Measurements from ENCODE around the gene VPS13C. TPM values are rescaled to one million over a fixed set of nuclear protein-coding genes. Genes with fewer than 3 reads are reported as not detected.

The VPS13C gene
- total RNA-seq, 1 donor from 2014 or later = 100 TPM

DNA sequence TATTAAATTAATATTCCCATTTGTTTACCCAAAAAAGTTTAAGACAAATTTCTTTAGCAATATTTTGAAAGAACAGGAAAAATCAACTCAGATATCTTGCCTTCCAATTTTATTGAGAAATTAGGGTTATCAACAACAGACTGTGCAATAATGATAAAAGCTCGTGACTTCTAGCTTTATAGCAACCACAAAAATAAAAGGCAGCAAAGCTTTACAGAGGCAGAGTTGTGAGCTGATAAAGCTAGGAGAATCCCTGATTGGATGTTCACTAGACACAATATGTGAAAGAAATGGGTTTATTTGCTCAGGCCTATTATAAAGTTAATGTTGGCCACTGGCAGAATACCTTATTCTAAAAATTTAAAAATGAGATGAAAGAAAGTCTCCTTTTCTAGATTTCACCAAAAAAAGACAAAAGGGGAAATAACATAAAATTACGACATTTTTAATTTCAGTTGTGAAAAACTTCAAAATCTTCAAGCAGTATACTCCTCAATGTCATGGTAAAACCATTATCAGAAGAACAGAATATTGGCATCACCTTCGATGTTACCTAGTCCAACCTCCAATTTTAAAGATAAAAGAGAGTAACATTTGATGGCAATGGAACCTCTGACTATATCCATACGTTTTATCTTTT lies 2.8 kb downstream of the VPS13C start:
- no peak for ATAC-seq
- Histone ChIP-seq H3K9me3 (no peaks in the 10 kb centered on the region), H3K27me3 (ENCODE audit: low read depth) (no peaks in the 10 kb centered on the region), H3K36me3 (no peaks in the 10 kb centered on the region), H3K4me3 (no peak overlapping the region), H3K27ac (no peak overlapping the region), H3K4me1 (peaks cover 56% of the 10 kb centered on the region)
- TF ChIP-seq, protein P1, sequence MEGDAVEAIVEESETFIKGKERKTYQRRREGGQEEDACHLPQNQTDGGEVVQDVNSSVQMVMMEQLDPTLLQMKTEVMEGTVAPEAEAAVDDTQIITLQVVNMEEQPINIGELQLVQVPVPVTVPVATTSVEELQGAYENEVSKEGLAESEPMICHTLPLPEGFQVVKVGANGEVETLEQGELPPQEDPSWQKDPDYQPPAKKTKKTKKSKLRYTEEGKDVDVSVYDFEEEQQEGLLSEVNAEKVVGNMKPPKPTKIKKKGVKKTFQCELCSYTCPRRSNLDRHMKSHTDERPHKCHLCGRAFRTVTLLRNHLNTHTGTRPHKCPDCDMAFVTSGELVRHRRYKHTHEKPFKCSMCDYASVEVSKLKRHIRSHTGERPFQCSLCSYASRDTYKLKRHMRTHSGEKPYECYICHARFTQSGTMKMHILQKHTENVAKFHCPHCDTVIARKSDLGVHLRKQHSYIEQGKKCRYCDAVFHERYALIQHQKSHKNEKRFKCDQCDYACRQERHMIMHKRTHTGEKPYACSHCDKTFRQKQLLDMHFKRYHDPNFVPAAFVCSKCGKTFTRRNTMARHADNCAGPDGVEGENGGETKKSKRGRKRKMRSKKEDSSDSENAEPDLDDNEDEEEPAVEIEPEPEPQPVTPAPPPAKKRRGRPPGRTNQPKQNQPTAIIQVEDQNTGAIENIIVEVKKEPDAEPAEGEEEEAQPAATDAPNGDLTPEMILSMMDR (IDR thresholded peaks at IDR 0.05) = no peak
- intact Hi-C loops (cut with DNase I) = no loop called here
- no peak for DNase-seq

DNA sequence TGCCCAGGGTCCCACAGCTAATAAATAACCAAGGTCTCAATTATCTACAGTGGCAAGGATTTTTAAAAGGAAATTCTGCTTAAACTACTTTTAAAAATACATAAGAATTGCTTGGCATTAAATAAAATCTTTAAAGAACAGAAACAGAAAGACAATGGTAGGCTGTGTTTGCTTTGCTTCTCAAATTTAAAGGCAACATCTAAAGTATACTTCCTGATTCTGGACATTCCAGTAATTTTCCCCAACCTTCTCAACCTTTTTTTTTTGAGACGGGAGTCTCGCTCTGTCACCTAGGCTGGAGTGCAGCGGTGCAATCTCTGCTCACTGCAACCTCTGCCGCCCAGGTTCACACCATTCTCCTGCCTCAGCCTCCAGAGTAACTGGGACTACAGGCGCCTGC lies 5.3 kb downstream of the VPS13C start:
- Histone ChIP-seq H3K9me3 (no peaks in the 10 kb centered on the region), H3K4me1 (peaks cover 58% of the 10 kb centered on the region), H3K4me3 (no peak overlapping the region), H3K27ac (no peak overlapping the region), H3K27me3 (ENCODE audit: low read depth) (no peaks in the 10 kb centered on the region), H3K36me3 (no peaks in the 10 kb centered on the region)
- DNase-seq (no peak), ATAC-seq (no peak)
- intact Hi-C loops (cut with DNase I) = no loop called here
- TF ChIP-seq, protein P1 (IDR thresholded peaks at IDR 0.05) = no peak

DNA sequence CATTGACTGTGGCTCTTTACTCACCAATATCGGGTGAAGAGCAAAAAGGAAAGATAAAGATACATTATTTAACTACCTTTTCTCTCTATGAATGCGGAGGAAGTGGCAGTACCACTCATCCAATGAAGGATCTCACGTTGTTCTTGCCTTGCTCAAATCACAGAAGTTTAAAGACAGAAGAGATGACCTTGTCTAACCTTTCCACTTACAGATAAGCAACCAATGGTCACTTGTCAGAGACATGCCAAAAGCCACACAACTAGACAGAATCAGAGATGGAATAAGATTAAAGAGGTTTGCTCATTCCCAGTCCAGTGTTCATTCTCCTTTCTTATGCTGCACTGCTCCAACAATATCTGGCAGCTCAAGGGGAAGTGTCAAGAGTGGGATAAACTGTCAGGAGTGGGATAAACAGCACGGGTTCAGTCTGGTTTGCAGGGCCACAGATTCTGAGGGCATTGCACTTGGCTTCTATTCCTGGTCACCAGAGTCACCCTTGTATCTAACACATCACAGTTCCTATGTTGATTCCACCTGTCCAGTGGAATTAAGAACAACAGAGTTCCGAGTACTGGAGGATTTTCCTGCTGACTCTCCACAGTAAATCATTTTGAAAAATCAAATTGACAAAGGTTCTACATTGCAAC lies 6.7 kb downstream of the VPS13C start:
- H3K36me3 ChIP-seq = no peaks in the 10 kb centered on the region
- intact Hi-C loops (cut with DNase I) = no loop called here
- H3K27me3 ChIP-seq (ENCODE audit: low read depth) = no peaks in the 10 kb centered on the region
- H3K4me3 ChIP-seq = no peak overlapping the region
- H3K9me3 ChIP-seq = no peaks in the 10 kb centered on the region
- ATAC-seq (no peak), DNase-seq (no peak)
- no peak overlapping the region for H3K27ac ChIP-seq
- H3K4me1 ChIP-seq = peaks cover 52% of the 10 kb centered on the region
- TF ChIP-seq, protein P1 (IDR thresholded peaks at IDR 0.05) = no peak

DNA sequence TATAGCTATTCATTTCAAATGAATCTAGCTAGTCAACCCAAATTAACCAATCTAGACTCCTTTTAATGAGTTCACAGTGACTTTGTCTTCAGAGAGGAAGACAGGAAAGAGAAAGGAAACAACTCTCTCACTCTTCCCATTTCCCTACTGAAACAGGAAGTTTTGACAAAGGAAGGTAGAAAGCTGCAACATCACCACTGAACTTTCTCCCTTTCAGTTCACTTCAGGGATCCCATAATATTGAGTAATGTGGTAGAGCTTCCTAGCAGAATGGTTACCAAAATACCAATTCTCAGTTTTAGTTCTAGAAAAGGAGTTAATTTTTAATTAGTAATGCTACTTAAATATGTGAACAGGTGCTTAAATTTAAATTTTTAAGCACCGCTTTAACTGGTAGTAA lies 7.5 kb downstream of the VPS13C start:
- H3K27ac ChIP-seq = no peak overlapping the region
- no peaks in the 10 kb centered on the region for H3K36me3 ChIP-seq
- TF ChIP-seq, protein P1 (IDR thresholded peaks at IDR 0.05) = no peak
- H3K4me1 ChIP-seq = peaks cover 44% of the 10 kb centered on the region
- H3K4me3 ChIP-seq = no peak overlapping the region
- H3K9me3 ChIP-seq = no peaks in the 10 kb centered on the region
- intact Hi-C loops (cut with DNase I) = no loop called here
- no peaks in the 10 kb centered on the region for H3K27me3 ChIP-seq (ENCODE audit: low read depth)
- ATAC-seq (no peak), DNase-seq (no peak)

DNA sequence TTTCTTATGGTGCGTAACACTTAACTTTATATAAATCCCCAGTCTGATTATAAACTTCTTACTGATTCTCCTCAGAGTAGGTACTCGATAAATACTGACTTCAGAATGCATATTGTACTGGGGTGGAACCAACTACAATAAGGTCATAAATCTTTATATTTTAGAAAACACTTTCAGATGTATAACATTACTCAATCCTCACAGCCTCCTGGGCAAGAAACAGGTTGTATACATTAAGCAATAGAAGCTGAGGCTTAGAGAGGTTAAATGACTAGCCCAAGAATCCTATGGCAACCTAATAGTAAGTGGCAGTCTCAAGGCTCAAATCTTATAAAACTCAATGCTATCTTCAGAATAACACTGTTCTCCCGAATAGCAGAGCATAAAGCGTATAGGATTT lies 9.1 kb downstream of the VPS13C start:
- Histone ChIP-seq H3K27me3 (ENCODE audit: low read depth) (no peaks in the 10 kb centered on the region), H3K4me1 (peaks cover 56% of the 10 kb centered on the region), H3K27ac (no peak overlapping the region), H3K4me3 (no peak overlapping the region), H3K9me3 (no peaks in the 10 kb centered on the region), H3K36me3 (no peaks in the 10 kb centered on the region)
- TF ChIP-seq, protein P1 (IDR thresholded peaks at IDR 0.05) = no peak
- intact Hi-C loops (cut with DNase I) = no loop called here
- DNase-seq = no peak
- no peak for ATAC-seq

Measured in lower lobe of right lung (tissue), 2 donors.